Osteocyte (in vitro differentiated cells): ENCODE data around the gene NTF3. TPM values are rescaled to one million over a fixed set of nuclear protein-coding genes. Genes with fewer than 3 reads are reported as not detected.
"Not testable (repeated sequence)": the region's sequence is repeated elsewhere in the genome, so short reads cannot be mapped to it uniquely, and the experiment has no call there.

ENCODE experiments used
- DNase-seq: peaks from one replicate; pipeline ENCODE4 v3.0.0; 2021; ENCODE audit warnings: mixed read lengths; ENCODE audit not compliant: unreplicated experiment; ENCODE audit errors: extremely low spot score
- H3K27ac Mint-ChIP-seq: one replicate; pipeline ENCODE4 v1.8.0; 2021; ENCODE audit warnings: mild to moderate bottlenecking, mixed read lengths; ENCODE audit not compliant: unreplicated experiment
- H3K27me3 Mint-ChIP-seq: one replicate; pipeline ENCODE4 v1.8.0; 2021; ENCODE audit warnings: mixed read lengths; ENCODE audit not compliant: unreplicated experiment
- H3K36me3 Mint-ChIP-seq: one replicate; pipeline ENCODE4 v1.8.0; 2021; ENCODE audit warnings: mixed read lengths; ENCODE audit not compliant: unreplicated experiment
- H3K4me1 Mint-ChIP-seq: one replicate; pipeline ENCODE4 v1.8.0; 2021; ENCODE audit warnings: mixed read lengths; ENCODE audit not compliant: unreplicated experiment
- H3K4me3 Mint-ChIP-seq: one replicate; pipeline ENCODE4 v1.8.0; 2021; ENCODE audit warnings: mild to moderate bottlenecking, moderate library complexity, mixed read lengths; ENCODE audit not compliant: unreplicated experiment
- H3K9me3 Mint-ChIP-seq: one replicate; pipeline ENCODE4 v1.8.0; 2021; ENCODE audit warnings: mixed read lengths; ENCODE audit not compliant: unreplicated experiment
- CTCF ChIP-seq: fragments of 200-600 bp; sonication (generic); IDR thresholded peaks from 2 replicates; pipeline ENCODE4 v1.5.0; 2021; ENCODE audit warnings: antibody characterized with exemption, mild to moderate bottlenecking, moderate library complexity
- total RNA-seq: library from RNA; stranded (reverse); gene quantifications from 2 replicates; pipeline ENCODE4 v1.2.1, GENCODE V29; 2021

The NTF3 gene
- total RNA-seq, 1 donor from 2014 or later, result 1.1 TPM

- H3K4me3 Mint-ChIP-seq, result no peak overlapping the region
- no peaks in the 10 kb centered on the region for H3K9me3 Mint-ChIP-seq
- peak; percentile 27 for DNase-seq
- no peak overlapping the region for H3K27ac Mint-ChIP-seq
- TF ChIP-seq CTCF, result no peak
- H3K36me3 Mint-ChIP-seq, result no peaks in the 10 kb centered on the region
- H3K27me3 Mint-ChIP-seq, result peaks cover 14% of the 10 kb centered on the region
- H3K4me1 Mint-ChIP-seq, result no peaks in the 10 kb centered on the region
These were observed 94.0 kb downstream of the NTF3 start for GRCh38 chr12:5525783-5526367.

- no peak overlapping the region for H3K4me3 Mint-ChIP-seq
- no peak for DNase-seq
- TF ChIP-seq CTCF, result no peak
- H3K27ac Mint-ChIP-seq, result no peak overlapping the region
- H3K9me3 Mint-ChIP-seq, result no peaks in the 10 kb centered on the region
- peaks cover 19% of the 10 kb centered on the region for H3K27me3 Mint-ChIP-seq
- H3K36me3 Mint-ChIP-seq, result no peaks in the 10 kb centered on the region
- H3K4me1 Mint-ChIP-seq, result no peaks in the 10 kb centered on the region
These were observed 101.5 kb downstream of the NTF3 start for GRCh38 chr12:5533368-5533767.

GRCh38 chr12:5534426-5535199 is 102.7 kb downstream of the NTF3 start:
- Mint-ChIP-seq H3K36me3 (no peaks in the 10 kb centered on the region), H3K4me3 (no peak overlapping the region), H3K27ac (no peak overlapping the region), H3K27me3 (peaks cover 25% of the 10 kb centered on the region), H3K9me3 (no peaks in the 10 kb centered on the region), H3K4me1 (no peaks in the 10 kb centered on the region)
- TF ChIP-seq CTCF, result no peak
- no peak for DNase-seq

- no peak overlapping the region for H3K4me3 Mint-ChIP-seq
- H3K4me1 Mint-ChIP-seq, result no peaks in the 10 kb centered on the region
- peaks cover 25% of the 10 kb centered on the region for H3K27me3 Mint-ChIP-seq
- no peak for DNase-seq
- H3K9me3 Mint-ChIP-seq, result no peaks in the 10 kb centered on the region
- H3K27ac Mint-ChIP-seq, result no peak overlapping the region
- no peaks in the 10 kb centered on the region for H3K36me3 Mint-ChIP-seq
- TF ChIP-seq CTCF, result no peak
These were observed 103.6 kb downstream of the NTF3 start for GRCh38 chr12:5535541-5535940.

GRCh38 chr12:5537026-5537615 is 105.2 kb downstream of the NTF3 start:
- not testable (repeated sequence) for H3K27ac Mint-ChIP-seq, H3K4me3 Mint-ChIP-seq, H3K36me3 Mint-ChIP-seq, H3K4me1 Mint-ChIP-seq, H3K9me3 Mint-ChIP-seq, DNase-seq
- H3K27me3 Mint-ChIP-seq, result peaks cover 18% of the 10 kb centered on the region
